Neural crest cell (in vitro differentiated cells): ENCODE measurements around the gene OR5D18. TPM values are rescaled to one million over a fixed set of nuclear protein-coding genes. Genes with fewer than 3 reads are reported as not detected.

Source experiments
- DNase-seq: peaks from one replicate; pipeline ENCODE4 v3.0.0; 2021; ENCODE audit warnings: low read depth, mixed read lengths, low spot score
- H3K27ac Mint-ChIP-seq: one replicate; pipeline ENCODE4 v1.8.0; 2021; ENCODE audit warnings: mild to moderate bottlenecking, mixed read lengths; ENCODE audit not compliant: unreplicated experiment
- H3K27me3 Mint-ChIP-seq: 2 replicates; pipeline ENCODE4 v1.8.0; 2021; ENCODE audit warnings: low read depth, mild to moderate bottlenecking, mixed read lengths
- H3K36me3 Mint-ChIP-seq: 2 replicates; pipeline ENCODE4 v1.8.0; 2021; ENCODE audit warnings: low read depth, mild to moderate bottlenecking, mixed read lengths
- H3K4me1 Mint-ChIP-seq: 2 replicates; pipeline ENCODE4 v1.8.0; 2021; ENCODE audit warnings: mixed read lengths
- H3K4me3 Mint-ChIP-seq: one replicate; pipeline ENCODE4 v1.8.0; 2021; ENCODE audit warnings: mild to moderate bottlenecking, mixed read lengths
- H3K9me3 Mint-ChIP-seq: 2 replicates; pipeline ENCODE4 v1.8.0; 2021; ENCODE audit warnings: mixed read lengths
- CTCF ChIP-seq: fragments of 200-600 bp; sonication (generic); conservative IDR thresholded peaks from 2 replicates; pipeline ENCODE4 v1.5.0; 2021; ENCODE audit warnings: antibody characterized with exemption, mild to moderate bottlenecking
- long read RNA-seq: library from polyadenylated mRNA; unstranded; transcript quantifications from one replicate; pipeline ENCODE4 v2.0.0, GENCODE V29; 2020
- total RNA-seq: library from RNA; stranded (reverse); gene quantifications from 2 replicates; pipeline ENCODE4 v1.2.1, GENCODE V29; 2021

OR5D18 gene
- not detected in 2 replicates for total RNA-seq
- long read RNA-seq = 0 reads

GRCh38 chr11:55819330-55819729, at the start of gene OR5D18:
OR5D18 (plus strand) TSS chr11:55819630; CDS start chr11:55819630, 0 bp downstream.
- no peaks in the 10 kb centered on the region for H3K27me3 Mint-ChIP-seq
- no peak for DNase-seq
- no peak within 1 kb of the TSS for H3K4me3 Mint-ChIP-seq
- H3K27ac Mint-ChIP-seq = no peak within 1 kb of the TSS
- H3K36me3 Mint-ChIP-seq = peaks cover 10% of the 10 kb centered on the region
- H3K4me1 Mint-ChIP-seq = no peaks in the 10 kb centered on the region
- TF ChIP-seq CTCF = no peak
- H3K9me3 Mint-ChIP-seq = peaks cover 32% of the 10 kb centered on the region

GRCh38 chr11:55773138-55773537, 46.3 kb upstream of the OR5D18 start, which contains the start of gene OR5D13:
OR5D13 (plus strand) TSS chr11:55773438; CDS start chr11:55773438, 0 bp downstream.
- H3K27ac Mint-ChIP-seq = no peak within 1 kb of the TSS

GRCh38 chr11:55791606-55792005, 27.8 kb upstream of the OR5D18 start:
- Mint-ChIP-seq H3K4me3 (no peak overlapping the region), H3K27ac (no peak overlapping the region), H3K4me1 (no peaks in the 10 kb centered on the region), H3K36me3 (peaks cover 7% of the 10 kb centered on the region), H3K27me3 (no peaks in the 10 kb centered on the region), H3K9me3 (peaks cover 18% of the 10 kb centered on the region)
- no peak for TF ChIP-seq CTCF
- no peak for DNase-seq

More at GRCh38 chr11:55773138-55773537, 46.3 kb upstream of the OR5D18 start, which contains the start of gene OR5D13:
- TF ChIP-seq CTCF = no peak
- Mint-ChIP-seq H3K9me3 (peaks cover 17% of the 10 kb centered on the region), H3K27me3 (no peaks in the 10 kb centered on the region), H3K4me3 (no peak within 1 kb of the TSS), H3K36me3 (no peaks in the 10 kb centered on the region), H3K4me1 (no peaks in the 10 kb centered on the region)
- DNase-seq = no peak

GRCh38 chr11:55793321-55793720, 26.1 kb upstream of the OR5D18 start:
- Mint-ChIP-seq H3K27me3 (no peaks in the 10 kb centered on the region), H3K9me3 (peaks cover 12% of the 10 kb centered on the region)

GRCh38 chr11:55795256-55795655, 24.2 kb upstream of the OR5D18 start, which contains the start of gene OR5D14:
OR5D14 (plus strand) TSS chr11:55795556; CDS start chr11:55795556, 0 bp downstream.
- Mint-ChIP-seq H3K4me1 (no peaks in the 10 kb centered on the region), H3K9me3 (peaks cover 17% of the 10 kb centered on the region), H3K27ac (no peak within 1 kb of the TSS), H3K27me3 (no peaks in the 10 kb centered on the region), H3K36me3 (peaks cover 6% of the 10 kb centered on the region), H3K4me3 (no peak within 1 kb of the TSS)
- DNase-seq = no peak
- TF ChIP-seq CTCF = no peak

More at GRCh38 chr11:55793321-55793720, 26.1 kb upstream of the OR5D18 start:
- no peak for TF ChIP-seq CTCF
- Mint-ChIP-seq H3K4me3 (no peak overlapping the region), H3K27ac (no peak overlapping the region), H3K4me1 (no peaks in the 10 kb centered on the region), H3K36me3 (peaks cover 2% of the 10 kb centered on the region)
- DNase-seq = no peak
